Heart right ventricle (tissue), 16 donors: ENCODE data around the gene KRTAP10-9. TPM values are rescaled to one million over a fixed set of nuclear protein-coding genes. Genes with fewer than 3 reads are reported as not detected.
A peak's percentile ranks its signal among the peaks of the same experiment; 100 is the strongest.

ENCODE experiments used
- ATAC-seq, 8 donors: fragments of 200-7000 bp; cut with Tn5 transposase; one replicate each; pipeline ENCODE4 v1.9.1; 2020; ENCODE audit warnings: mild to moderate bottlenecking in 8 of 8, moderate library complexity in 8 of 8, moderate number of reproducible peaks in 1 of 8
- DNase-seq, 2 donors: peaks; one replicate each; pipeline ENCODE4 v3.0.0-alpha.2; 2020
- H3K27ac ChIP-seq, 10 donors: fragments of 200-600 bp; sonication (generic) in 2 of 10; one replicate each; pipeline versions ENCODE4 v1.5.0 to v1.8.0; 2020 to 2022; ENCODE audit warnings: mild to moderate bottlenecking in 3 of 10
- H3K27me3 ChIP-seq, 7 donors: fragments of 200-600 bp; one replicate each; pipeline ENCODE4 v1.8.0; 2021 to 2022; ENCODE audit warnings: mild to moderate bottlenecking in 2 of 7
- H3K36me3 ChIP-seq, 9 donors: fragments of 200-600 bp; sonication (generic) in 1 of 9; one replicate each; pipeline versions ENCODE4 v1.5.0 to v1.8.0; 2020 to 2022; ENCODE audit warnings: mild to moderate bottlenecking in 2 of 9
- H3K4me1 ChIP-seq, 9 donors: fragments of 200-600 bp; sonication (generic) in 1 of 9; one replicate each; pipeline versions ENCODE4 v1.5.0 to v1.8.0; 2020 to 2022; ENCODE audit warnings: mild to moderate bottlenecking in 4 of 9
- H3K4me3 ChIP-seq, 10 donors: fragments of 200-600 bp; sonication (generic) in 2 of 10; one replicate each; pipeline versions ENCODE4 v1.5.0 to v1.8.0; 2020 to 2022; ENCODE audit warnings: mild to moderate bottlenecking in 7 of 10, moderate library complexity in 2 of 10
- H3K9me3 ChIP-seq, 11 donors: fragments of 200-600 bp in 10 of 11; sonication (generic) in 2 of 11; one replicate each; pipeline versions ENCODE4 v1.5.0 to v1.8.0; 2013 to 2022; ENCODE audit warnings: mild to moderate bottlenecking in 2 of 11, control low read depth in 1 of 11, moderate library complexity in 1 of 11
- CTCF ChIP-seq, 9 donors: fragments of 200-600 bp; sonication (generic) in 2 of 9; IDR thresholded peaks; one replicate each; pipeline versions ENCODE4 v1.5.0 to v1.8.0; 2021 to 2022; ENCODE audit warnings: antibody characterized with exemption in 9 of 9, mild to moderate bottlenecking in 5 of 9, moderate library complexity in 1 of 9
- WGBS, 2 donors: extraction: QIAGEN DNeasy Blood & Tissue Kit; methylation state at CpG; one replicate each; pipeline ENCODE4 v1.1.7; 2013; ENCODE audit warnings: inconsistent platforms in 1 of 2; 5-methylcytosine and 5-hydroxymethylcytosine counted together
- intact Hi-C, 10 donors: fragments of 100-400 bp; cut with DNase I; formaldehyde crosslinking; loops; one replicate each; pipeline versions ENCODE4 v1.11.1 to v1.14.2; 2022
- polyA plus RNA-seq, 2 donors: library from polyadenylated mRNA; stranded (reverse); fragments of 200-250 nt; gene quantifications; one replicate each; pipeline ENCODE4 v1.2.3, GENCODE V29; 2013
- total RNA-seq, 10 donors: library from RNA; stranded (reverse); fragmentation: NEBNext Ultra II Directional in 3 of 10; extraction: Animal tissue kit (Norgen Biotek cat#: 25700) in 3 of 10; gene quantifications; one replicate each; pipeline versions ENCODE4 v1.2.1 to v1.2.4, GENCODE V29; 2021 to 2023
- donor health status: Arrhythmogenic right ventricular cardiomyopathy.
- donor health status: ischemic (EF 13 %, LVEDD 7.1; RV severe dilation, severe dysfunction).
- donor health status: healthy with polysubstance abuse.
- donor health status: DM: no; HTN: yes; CAD: no.
- donor health status: DM: no; HTN: no; CAD: no.
- donor health status: ischemic (EF 25% LVEDD 6.9; RV normal size, moderate dysfunction).
- donor health status: ischemic (EF 25% LVEDD 5.7; RV mildly dilated, moderate dysfunction).
- donor health status: healthy.
- donor health status: DM: yes; HTN: yes; CAD: no.
- donor health status: Ischemic cardiomyopathy.
- donor health status: ischemic (EF 35%, LVEDD 5.7; RV mildly dilated, moderate dysfunction).
- donor health status: nonischemic (EF 11% LVEDD 7.7; RV severe dilation, severe dysfunction).
- donor health status: DM: yes; HTN: yes; CAD: no.
- donor health status: PGD.
- donor health status: ischemic (EF 29% LVEDD 5.4; RV normal size, mild dysfunction).
- donor health status: nonischemic (EF 23%, LVEDD 6.1; RV moderate dilation, normal function).

Gene KRTAP10-9
- total and polyA plus RNA-seq, 12 donors, result not detected

- no peak overlapping the region for H3K27ac ChIP-seq
- no peak for DNase-seq
- no peak overlapping the region for H3K4me3 ChIP-seq
- H3K36me3 ChIP-seq, result no peaks in the 10 kb centered on the region
- intact Hi-C loops, result no loop called here
- TF ChIP-seq CTCF (IDR thresholded peaks at IDR 0.05), result no peak
- no peak for ATAC-seq
- 54 to 55% methylated on average over 8 of the region's 8 CpGs for WGBS, 2 donors
- peaks cover 0 to 37% (median 14%) of the 10 kb centered on the region in 11 donors for H3K9me3 ChIP-seq
- no peaks in the 10 kb centered on the region for H3K4me1 ChIP-seq
- H3K27me3 ChIP-seq, result peaks cover 0 to 29% (median 14%) of the 10 kb centered on the region in 7 donors
Measured at GRCh38 chr21:44647222-44647552, 20.3 kb downstream of the KRTAP10-9 start.

DNA sequence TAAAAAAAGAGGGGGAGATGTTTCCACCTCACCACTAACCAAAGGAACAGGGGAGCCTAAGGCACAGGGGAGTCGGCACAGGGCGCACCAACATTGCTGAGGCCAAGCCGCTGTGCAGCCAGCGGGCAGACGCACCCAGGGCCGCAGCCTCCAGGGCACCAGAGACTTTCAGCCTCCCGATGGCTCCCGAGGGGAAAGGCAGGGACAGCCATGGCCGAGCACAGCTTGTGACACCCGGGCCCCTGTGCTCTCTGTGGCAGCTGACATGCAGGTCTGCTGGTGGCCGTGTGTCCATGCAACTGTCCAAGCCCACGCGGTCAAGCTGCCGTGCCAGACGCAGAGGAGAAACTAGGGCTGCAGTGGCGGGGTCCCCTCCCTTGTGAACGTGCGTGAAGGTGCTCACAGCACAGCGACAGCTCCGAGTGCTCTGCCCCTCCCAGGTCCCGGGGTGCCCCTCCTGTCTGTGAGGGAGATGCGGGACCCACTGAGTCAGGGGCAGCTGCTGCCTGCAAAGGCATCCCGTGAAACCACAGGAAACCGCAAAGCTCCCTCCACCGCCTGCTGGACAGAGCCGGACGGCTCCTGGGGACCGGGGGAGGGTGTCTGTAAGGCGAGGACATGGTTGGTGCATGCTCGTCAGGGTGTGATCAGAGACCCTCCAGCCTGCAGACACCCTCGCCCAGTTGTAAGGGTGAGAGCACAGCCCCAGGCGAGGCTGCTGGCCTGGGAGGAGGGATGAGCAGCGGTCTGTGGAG lies 21.8 kb downstream of the KRTAP10-9 start:
- peaks cover 0 to 24% (median 14%) of the 10 kb centered on the region in 11 donors for H3K9me3 ChIP-seq
- TF ChIP-seq CTCF (IDR thresholded peaks at IDR 0.05), result no peak
- peaks cover 0 to 30% (median 16%) of the 10 kb centered on the region in 7 donors for H3K27me3 ChIP-seq
- DNase-seq (no peak), ATAC-seq (peak in 1 of 8 donors; percentile 52)
- WGBS, 2 donors, result 74 to 77% methylated on average over 33 of the region's 33 CpGs
- no peak overlapping the region for H3K4me3 ChIP-seq
- no peaks in the 10 kb centered on the region for H3K36me3 ChIP-seq
- no peak overlapping the region for H3K27ac ChIP-seq
- intact Hi-C loops, result no loop called here
- no peaks in the 10 kb centered on the region for H3K4me1 ChIP-seq

DNA sequence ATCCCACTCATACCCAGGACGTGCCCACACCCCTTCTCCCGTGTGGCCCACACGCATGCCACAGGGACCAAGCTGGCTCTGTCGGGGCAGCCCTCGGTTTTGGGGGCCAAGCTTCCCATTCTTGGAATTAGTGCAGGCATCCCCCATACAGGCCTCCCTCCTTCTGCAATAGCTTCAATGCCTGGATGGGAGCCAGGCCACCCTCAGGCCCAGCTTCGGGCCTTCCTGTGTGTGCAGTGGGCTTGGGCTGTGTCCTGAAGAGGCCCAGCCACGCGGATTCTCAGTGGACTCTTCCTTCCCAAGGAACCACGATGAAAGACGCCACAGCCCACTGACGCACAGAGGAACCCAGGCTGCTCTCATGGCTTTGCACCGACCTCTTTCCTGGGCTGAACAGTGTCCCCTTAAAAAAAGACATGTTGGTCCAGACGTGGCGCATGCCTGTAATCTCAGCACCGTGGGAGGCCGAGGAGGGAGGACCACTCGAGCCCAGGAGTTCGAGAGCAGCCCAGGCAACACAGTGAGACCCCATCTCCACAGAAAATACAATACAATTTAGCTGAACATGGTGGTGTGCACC lies 22.7 kb downstream of the KRTAP10-9 start:
- intact Hi-C loops, result no loop called here
- H3K27me3 ChIP-seq, result peaks cover 0 to 34% (median 16%) of the 10 kb centered on the region in 7 donors
- 82 to 86% methylated on average over 18 of the region's 18 CpGs for WGBS, 2 donors
- no peak for DNase-seq
- ATAC-seq, result no peak
- H3K4me1 ChIP-seq, result no peaks in the 10 kb centered on the region
- H3K36me3 ChIP-seq, result no peaks in the 10 kb centered on the region
- peaks cover 0 to 16% (median 9%) of the 10 kb centered on the region in 11 donors for H3K9me3 ChIP-seq
- no peak overlapping the region for H3K27ac ChIP-seq
- H3K4me3 ChIP-seq, result no peak overlapping the region
- no peak for TF ChIP-seq CTCF (IDR thresholded peaks at IDR 0.05)

DNA sequence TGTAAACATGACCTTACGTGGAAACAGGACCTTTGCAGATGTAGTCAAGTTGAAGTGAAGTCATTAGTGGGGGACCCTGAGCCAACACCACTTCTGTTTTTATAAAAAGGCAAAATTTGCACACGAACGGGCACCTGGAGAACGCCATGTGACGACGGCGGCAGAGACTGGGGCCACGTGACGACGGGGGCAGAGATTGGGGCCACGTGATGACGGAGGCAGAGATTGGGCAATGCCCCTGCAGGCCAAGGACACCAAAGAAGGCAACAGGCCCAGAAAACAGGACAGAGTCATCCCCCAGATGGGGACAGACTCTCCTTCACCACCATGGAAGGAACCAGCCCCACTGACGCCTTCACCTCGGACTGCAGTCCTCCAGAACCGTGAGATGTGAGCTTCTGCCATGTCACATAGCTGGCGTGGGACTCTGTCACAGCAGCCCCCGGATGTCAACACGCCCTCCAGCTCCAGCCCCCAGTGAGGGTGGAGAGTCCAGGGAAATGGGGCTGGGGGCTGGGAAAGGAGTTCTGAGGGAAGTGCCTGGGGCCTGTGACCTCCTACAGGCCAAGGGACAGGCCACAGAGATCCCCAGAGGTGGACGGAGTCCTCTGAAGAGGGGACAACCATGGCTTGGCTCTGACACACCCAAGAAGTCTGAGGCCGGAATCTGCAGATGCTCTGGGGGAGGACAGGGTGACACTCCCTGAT lies 23.5 kb downstream of the KRTAP10-9 start:
- Histone ChIP-seq H3K36me3 (no peaks in the 10 kb centered on the region), H3K27ac (no peak overlapping the region), H3K4me1 (no peaks in the 10 kb centered on the region), H3K9me3 (peaks cover 0 to 8% (median under 1%) of the 10 kb centered on the region in 11 donors), H3K27me3 (peaks cover 0 to 34% (median 16%) of the 10 kb centered on the region in 7 donors), H3K4me3 (no peak overlapping the region)
- TF ChIP-seq CTCF (IDR thresholded peaks at IDR 0.05), result no peak
- no peak for ATAC-seq
- DNase-seq, result no peak
- intact Hi-C loops, result no loop called here
- WGBS, 2 donors, result 86 to 88% methylated on average over 20 of the region's 20 CpGs
